NCI-H1694 treated with DMSO at 0.1 percent for 48 hours (cell line): ENCODE results near the gene GRK4.
"Not testable (repeated sequence)": the region's sequence is repeated elsewhere in the genome, so short reads cannot be mapped to it uniquely, and the experiment has no call there.

ENCODE experiments used
- DNase-seq: peaks from one replicate; lab custom pipeline; 2025; lab: John Stamatoyannopoulos, UW

The GRK4 gene

DNA sequence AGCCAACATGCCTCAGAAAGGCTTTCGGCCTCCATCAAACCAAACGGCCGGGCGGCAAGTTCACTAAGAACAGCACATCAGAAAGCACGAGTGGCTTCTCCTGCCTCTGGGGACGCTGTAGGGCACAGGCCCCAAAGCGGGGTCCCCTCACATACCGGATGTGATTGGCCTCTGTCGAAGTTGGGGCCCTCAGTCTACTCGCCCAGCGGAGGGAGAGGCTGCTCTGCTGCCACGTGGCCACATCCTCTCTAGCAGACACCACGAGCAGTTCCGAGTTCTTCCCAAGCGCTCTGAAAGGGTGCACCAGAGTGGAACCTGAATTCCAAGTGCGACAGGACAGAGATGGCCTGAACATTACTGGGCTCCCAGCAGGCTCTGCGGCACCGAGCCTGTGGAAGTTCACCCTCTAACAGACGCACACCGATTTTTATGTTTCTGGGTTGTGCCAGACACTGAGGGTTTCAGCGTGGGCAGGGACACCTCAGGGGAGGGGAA lies 21.3 kb upstream of the GRK4 start:
- DNase-seq: no peak

DNA sequence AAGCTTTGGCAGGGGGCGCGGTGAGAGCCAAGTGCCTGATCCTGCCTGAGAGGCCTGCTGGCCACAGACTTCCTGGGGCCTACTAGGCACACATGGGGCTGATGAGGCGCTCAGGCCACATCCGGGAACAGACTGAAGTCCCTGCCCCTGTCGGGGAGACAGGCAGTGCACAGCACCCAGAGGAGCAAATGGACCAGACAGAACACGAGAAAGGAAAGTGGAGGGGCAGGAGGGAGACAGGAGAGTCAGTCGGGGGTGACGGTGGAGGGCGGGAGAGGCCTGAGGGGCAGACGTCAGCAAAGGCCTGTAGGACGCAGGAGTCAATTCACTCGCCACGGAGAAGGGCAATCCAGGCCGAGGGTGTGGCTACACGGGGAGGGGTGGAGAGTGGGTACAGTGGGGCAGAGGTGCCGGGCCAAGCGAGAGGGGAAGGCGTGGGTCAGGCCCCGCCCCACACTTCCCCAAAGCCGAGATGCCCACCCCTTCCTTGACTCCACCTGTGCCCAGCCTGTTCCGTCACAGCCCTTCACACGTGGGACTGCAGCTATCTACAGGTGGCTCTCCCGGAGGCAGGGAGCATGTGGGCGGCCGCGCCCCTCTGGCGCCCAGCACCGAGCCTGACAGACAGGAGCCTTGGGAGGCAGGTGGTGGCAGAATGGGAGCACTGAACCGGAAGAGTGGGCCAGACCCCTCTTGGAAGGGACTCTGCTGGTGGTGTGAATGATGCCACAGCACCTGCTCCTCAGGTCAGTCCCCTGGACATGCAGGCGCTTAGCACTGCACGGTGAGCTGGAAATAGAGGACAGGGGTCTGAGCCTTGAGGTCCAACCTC lies 20.6 kb upstream of the GRK4 start:
- no peak for DNase-seq

DNA sequence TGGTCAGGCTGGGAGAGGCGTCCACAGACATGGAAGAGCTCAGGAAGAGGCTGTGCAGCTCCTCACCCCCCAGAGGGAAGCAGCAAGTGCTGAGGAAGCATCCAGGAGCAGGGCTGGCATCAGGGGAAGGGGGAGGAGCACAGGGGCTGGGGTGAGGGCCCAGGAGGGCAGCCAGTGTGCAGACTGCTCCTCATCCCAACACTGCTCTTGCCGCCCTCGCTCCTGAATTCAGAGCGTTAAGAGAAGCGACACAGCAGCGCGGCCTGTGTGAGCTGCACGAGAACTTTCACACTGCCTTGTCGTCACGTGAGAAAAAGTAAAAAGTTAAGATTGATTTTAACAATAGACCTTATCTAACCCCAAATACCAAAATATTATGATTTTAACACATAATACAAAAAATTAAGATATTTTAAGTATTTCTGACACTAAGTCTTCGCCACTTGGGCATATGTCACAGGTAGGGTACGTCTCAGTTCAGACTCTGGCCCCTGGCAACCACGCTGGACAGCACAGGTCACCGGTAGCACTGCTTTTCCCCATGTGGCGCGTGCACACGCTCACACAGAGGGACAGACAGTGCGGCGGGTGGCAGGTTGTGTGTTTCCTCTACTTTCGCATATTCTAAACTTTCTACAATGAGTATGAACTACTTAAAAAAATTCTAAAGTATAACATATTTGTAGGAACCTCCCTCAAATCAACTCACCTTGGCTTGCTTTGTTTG lies 19.8 kb upstream of the GRK4 start:
- no peak for DNase-seq

DNA sequence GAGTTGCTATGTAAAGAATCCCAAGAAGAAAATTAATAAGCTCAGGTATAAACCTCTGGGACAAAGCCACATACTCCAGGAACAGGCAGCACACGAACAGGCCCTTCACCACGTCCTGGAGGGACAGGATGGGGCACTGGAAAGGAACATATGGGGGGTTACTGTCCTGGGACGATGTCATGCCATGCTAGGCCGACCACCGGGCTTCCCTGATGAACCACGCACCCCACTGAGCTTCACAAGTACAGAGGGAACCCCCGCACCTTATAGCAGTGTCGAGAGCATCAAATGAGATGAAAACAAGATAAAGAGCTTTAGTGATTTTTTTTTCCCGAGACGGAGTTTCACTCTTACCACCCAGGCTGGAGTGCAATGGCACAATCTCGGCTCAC lies 19.3 kb upstream of the GRK4 start:
- no peak for DNase-seq

DNA sequence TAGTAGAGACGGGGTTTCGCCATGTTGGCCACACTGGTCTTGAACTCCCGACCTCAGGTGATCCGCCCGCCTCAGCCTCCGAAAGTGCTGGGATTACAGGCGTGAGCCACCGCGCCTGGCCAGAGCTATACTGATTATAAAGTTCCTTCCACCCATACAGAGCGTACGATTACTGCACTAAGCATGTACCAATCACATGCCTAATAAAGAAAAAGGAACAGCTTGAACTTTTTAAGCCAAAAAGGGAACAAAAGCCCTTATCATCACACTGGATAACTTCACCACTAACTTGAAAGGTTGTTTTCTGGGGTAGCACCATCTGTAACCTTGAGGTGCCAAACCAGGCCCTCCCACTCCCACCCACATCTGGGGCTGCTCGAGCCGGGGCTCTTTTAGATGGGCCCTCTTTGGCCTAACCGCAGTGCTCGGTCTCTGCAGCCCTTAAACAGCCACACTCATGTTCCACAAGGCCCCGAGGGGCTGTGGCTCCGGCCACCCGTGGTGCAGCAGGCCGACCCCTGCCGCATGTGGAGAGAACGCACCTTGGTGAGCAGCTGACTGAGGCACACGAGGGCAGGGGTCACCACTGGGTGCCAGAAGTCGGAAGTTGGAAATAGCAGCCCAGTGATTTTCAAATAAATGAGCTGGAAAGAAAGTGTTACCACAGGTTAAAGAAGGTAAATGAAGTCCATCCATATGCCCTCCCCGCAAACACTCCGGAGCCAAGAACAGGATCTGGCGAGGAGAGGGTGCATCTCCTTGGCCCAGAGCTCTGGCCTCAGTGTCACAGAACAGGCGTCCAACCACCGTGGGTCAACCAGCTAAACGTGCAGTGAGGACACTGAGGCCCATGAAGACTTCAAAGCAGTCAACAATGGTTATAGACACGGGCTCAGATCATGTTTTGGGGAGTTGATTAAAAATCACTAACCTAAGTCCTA lies 18.5 kb upstream of the GRK4 start:
- DNase-seq: no peak

DNA sequence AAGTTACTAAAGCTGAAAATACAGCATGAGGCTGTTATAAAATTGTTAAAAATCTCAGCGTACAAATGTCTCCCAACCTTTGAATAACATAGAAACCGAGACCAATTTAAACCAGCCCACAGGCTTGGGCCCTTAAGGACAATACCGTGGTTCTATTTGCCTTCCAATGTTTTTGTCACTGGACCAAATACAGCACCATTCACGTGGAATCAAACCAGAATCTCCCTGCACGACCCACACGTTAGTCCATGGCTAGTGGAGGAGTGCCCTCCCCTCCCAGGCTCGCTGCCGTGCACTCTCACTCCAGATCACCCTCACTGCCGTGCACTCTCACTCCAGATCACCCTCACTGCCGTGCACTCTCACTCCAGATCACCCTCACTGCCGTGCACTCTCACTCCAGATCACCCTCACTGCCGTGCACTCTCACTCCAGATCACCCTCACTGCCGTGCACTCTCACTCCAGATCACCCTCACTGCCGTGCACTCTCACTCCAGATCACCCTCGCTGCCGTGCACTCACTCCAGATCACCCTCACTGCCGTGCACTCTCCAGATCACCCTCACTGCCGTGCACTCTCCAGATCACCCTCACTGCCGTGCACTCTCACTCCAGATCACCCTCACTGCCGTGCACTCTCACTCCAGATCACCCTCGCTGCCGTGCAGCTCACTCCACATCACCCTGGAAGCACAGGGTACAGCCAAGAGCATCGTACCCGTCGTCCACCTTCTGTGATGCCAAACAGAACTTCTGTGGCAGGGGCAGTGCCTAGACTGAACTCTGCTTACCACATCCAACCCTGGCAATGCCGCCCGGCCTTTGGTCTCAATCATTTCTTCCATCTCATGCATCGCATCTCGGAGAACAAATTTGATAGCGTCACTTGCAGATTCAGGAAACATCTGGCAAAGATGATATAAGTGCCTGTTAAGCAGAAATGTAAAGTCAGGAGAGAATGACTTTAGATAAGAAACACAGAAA lies 17.5 kb upstream of the GRK4 start:
- DNase-seq: not testable (repeated sequence)

DNA sequence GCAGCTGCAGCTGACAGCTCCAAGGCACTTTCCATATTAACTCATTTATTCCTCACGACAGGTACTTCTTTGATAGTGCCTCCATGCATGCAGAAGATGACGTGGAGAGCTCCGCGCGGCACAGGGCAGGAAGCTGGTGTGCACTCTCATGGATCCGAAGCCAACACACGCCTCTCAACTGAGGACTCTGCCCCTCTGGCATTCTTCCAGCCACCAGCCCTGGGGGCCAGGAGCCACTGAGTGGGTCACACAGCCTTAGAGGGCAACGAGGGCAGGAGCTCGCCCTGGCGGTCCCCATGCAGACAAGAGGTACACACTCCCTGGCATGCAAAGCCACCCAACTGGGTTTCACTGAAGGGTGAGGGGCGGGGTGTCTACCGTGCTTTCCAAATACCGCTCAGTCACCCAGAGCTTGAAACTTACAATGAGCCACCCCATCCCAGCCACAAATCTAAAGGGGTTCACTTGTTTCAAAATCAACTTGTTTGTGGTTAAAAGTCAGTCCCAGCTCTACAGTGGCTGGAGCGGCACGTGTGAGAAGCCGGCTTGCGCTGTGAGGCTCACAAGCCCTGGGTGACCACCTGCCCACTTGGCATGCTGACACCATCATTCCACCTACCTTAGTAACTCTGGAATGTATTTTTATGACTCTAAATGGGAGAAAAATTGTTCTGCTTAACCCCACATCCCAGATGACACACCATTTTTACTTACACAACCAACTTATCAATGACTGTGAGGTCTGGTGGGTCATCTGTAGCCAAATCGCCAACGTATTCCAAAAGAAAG lies 16.4 kb upstream of the GRK4 start:
- DNase-seq: no peak

DNA sequence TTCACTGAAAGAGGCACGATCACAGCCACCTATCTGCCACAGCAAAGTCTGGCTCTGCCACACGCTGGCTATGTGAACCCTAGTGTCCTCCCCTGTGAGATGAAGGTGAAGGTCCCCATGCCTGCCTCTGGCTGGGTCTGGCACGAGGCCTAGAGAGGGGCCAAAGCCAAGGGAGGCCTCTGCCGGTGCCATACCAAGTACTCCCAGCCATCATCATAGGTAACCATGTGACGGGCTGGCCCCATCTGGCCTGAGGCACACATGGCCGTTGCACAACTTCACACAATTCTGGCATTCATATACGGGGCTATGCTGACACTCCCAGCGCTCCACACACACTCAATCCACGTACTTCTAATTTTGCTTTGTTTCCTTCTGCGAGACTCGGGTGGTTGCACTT lies 15.4 kb upstream of the GRK4 start:
- no peak for DNase-seq

DNA sequence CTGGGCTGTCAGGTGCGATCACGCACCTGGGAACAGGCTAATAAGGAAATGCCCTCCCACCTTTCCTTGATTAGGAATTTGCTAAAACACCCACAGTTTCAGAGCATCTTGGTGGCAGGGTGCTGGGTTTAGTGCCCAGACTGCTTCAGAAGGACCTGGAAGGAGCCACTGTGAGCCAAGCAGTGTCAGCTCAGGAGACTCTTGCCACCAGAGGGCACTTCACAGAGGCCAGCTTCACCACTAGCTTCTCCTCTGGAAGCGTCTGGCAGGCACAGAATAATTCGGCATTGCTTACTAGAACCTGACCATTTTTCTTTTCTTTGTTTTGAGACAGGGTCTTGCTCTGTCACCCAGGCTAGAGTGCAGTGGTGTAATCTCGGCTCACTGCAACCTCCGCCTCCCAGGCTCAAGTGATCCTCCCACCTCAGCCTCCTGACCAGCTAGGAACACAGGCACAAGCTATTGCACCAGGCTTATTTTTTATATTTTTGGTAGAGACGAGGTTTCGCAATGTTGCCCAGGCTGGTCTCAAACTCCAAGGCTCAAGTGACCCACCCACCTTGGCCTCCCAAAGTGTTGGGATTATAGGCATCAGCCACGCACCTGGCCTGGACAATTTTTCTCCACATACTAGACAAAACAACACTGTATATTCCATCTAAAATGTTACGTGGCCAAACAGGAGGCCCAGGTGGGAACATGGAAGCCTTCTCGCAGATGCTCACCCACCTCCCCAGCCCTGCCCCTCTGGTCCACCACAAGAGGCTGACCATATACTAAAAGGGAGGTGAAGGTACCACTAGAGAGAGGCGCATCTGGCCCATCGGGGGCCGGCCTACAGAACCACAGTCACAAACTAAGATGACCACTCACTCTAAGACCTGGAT lies 14.2 kb upstream of the GRK4 start:
- DNase-seq: no peak

DNA sequence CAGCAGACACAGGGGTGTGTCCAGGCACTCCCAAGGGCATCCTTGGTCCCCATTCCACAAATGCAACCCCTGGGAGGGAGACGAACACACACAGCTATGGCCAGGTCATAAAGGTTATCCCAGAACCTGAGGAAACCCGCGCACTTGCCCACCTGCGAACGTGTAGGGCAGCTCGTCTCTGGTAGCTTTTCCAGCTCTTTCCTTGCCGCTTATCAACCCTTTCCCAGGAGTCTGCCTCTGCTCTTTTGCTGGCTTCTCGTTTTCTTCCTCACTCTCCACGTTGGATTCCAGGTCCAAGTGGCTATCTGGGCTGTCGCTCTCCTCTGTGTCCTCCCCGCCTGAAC lies 13.6 kb upstream of the GRK4 start:
- DNase-seq: no peak

DNA sequence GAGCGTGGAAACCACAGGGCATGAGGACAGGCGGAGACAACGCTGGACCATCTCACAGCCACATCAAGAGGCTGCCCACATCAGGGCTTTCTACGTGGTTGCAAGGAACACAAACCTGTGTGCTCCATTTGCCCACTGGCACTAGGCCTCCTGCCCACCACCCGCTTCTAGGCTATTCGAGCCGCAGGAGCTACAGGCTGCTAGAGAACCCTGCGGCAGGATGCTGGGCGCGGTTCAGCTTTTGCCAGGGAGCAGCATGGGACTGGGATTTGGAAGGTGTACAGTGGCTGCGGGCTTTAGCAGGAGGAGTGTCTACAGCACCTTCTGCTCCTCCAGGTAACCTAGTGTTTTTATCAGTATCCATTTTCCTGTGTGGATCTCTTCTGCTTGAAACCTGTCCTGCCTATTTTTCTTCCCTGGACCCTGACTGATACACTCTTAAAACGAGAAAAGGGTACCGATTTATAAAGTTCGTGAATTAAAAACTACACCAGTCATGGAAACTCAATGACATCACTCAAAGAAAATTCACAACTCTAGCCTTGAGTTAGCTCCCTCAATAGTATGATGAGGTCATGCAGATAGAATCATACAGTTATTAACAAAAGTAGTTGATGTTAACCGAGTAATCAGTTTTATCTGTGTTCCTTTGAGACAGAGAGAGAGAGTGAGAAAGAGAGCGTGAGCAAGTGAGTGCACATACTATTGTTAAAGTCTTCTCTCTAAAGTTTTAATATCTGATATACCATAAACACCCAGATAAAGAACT lies 13.0 kb upstream of the GRK4 start:
- DNase-seq: no peak

DNA sequence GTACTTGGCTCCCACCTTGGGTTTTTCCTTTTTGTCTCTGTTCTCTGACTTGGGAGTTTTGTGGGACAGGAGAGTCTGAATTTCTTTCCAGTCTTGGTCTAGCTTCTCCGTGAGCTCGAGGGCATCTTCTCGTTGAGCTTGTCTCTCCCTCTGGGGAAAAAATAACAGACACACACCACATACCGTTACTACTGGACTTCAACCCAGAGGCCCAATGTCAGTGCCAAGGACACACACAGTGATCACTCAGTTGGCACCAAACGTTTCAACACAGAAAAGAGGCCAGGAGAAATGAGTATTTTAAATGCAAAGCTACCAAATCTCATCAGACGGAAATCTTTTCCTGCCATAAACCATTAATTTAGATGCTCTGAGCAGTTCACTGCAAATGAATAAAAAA lies 9.9 kb upstream of the GRK4 start:
- no peak for DNase-seq

DNA sequence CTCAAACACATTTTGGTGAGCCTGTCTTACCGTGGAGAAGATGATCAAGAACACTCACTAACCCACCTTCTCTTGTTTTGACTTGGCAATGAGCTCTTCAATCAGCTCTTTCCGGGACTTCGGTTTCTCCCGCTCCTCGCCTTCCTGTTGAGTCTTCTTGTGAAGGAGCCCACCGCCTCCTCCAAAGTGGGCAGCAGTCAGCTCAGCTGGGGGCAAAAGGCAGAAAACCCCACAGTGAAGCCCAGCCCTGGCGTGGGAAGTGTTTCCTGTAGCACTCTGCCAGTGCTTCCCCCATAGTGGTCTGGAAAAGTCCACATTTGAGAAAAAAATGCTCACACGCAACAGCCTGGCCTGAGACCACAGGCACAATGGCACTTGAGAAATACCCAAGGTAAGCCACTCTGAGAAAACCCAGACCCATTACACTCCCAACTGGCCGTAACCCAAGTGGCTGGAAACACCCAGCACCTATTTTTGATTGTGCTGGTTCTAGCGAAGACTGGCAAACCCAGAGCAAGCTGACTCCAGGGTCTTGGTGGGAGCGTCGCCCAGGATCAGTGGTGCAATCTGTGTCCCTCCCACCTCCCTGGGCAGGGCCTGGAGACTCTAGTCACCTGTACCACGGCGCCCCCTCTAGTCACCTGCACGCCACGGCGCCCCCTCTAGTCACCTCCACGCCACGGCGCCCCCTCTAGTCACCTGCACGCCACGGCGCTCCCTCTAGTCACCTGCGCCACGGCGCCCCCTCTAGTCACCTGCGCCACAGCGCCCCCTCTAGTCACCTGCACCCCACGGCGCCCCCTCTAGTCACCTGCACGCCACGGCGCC lies 8.8 kb upstream of the GRK4 start:
- no peak for DNase-seq

DNA sequence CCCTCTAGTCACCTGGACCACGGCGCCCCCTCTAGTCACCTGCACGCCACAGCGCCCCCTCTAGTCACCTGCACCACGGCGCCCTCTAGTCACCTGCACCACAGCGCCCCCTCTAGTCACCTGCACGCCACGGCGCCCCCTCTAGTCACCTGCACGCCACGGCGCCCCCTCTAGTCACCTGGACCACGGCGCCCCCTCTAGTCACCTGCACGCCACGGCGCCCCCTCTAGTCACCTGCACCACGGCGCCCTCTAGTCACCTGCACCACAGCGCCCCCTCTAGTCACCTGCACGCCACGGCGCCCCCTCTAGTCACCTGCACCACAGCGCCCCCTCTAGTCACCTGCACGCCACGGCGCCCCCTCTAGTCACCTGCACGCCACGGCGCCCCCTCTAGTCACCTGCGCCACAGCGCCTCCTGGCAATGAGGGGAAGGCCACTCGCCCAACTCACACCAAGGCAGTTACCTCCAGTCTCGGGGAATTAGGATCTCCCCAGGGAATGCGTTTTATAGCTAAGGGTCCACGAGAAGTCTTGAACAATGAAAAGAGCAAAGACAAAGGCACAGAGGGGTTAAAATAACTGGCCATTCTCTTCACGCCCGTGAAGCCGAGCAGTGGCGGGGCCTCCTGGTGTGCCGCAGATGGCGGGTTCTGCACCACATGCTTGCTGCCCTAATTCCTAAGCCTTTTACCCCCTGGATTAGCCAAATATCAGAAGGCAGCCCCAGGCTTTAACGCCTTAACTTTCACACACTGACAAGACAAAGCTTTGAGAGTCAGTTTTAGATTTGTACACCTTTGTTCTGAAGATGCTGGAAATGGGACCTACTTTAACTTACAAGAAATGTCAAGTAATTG lies 8.0 kb upstream of the GRK4 start:
- not testable (repeated sequence) for DNase-seq

DNA sequence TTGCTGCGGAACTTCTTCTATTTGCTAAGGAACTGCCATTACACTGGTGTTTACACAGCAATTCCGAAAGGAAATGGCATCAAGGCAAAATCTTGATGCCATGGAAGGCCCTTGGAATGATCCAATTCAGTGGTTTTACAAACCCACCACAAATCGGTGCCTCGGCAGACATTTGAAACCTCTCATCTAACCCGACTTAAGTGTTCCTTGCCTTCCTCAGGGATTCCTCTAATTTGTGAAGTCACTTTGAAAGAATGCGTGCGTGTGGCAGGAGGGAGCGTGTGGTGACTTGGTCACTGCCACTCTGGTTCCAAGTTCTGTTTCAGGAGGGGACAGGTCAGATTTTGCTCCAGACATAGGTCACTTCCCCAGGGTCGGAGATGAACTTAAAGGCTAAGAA lies 4.9 kb upstream of the GRK4 start:
- no peak for DNase-seq

DNA sequence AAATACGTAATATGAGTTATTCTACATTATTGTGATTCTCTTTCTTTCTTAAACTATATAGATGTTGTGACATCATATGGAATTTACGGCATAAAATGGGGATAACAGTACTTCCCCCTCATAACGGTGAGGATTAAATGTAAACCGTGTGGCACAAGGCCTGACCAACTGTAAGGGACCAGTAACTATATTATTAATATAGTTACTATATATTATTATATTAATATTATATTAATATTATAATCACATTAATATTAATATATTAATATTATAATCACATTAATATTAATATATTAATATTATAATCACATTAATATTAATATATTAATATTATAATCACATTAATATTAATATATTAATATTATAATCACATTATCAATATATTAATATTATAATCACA lies 2.9 kb upstream of the GRK4 start:
- DNase-seq: not testable (repeated sequence)

DNA sequence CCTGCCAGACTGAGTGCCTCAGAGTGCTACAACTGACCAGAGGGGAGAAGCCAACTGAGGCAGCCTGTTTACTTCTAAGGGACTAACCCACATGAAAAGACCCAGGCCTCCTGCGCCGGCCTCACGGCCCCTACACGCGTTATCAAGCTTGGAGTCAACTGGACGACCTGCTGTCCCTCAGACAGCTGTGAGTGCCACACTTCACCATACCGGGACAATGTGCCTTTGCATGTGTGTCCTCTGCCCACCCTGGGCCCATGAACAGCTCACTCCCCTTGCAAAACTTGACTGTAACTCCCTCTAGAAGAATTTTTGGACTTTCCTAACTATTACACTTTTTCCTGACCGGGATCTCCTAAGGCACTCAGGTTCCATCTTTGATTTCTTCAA lies 2.0 kb upstream of the GRK4 start:
- no peak for DNase-seq
